GM18520 (cell line): ENCODE measurements around the gene EIF4G3.
"Not testable (repeated sequence)": the region's sequence is repeated elsewhere in the genome, so short reads cannot be mapped to it uniquely, and the experiment has no call there.

Experiments
- ATAC-seq: cut with Tn5 transposase; IDR thresholded peaks from one replicate; pipeline ENCODE4 v1.9.1; 2021; ENCODE audit not compliant: unreplicated experiment

Gene EIF4G3

GRCh38 chr1:21156019-21156418 is 20.7 kb downstream of the EIF4G3 start:
- no peak for ATAC-seq

GRCh38 chr1:21154717-21155116 is 22.0 kb downstream of the EIF4G3 start:
- no peak for ATAC-seq

GRCh38 chr1:21153388-21153787 is 23.3 kb downstream of the EIF4G3 start:
- no peak for ATAC-seq

- no peak for ATAC-seq
Measured at GRCh38 chr1:21152423-21153100, 24.1 kb downstream of the EIF4G3 start.

GRCh38 chr1:21149855-21150432 is 26.8 kb downstream of the EIF4G3 start:
- no peak for ATAC-seq

GRCh38 chr1:21149430-21149854 is 27.3 kb downstream of the EIF4G3 start:
- no peak for ATAC-seq

GRCh38 chr1:21143752-21144151 is 32.9 kb downstream of the EIF4G3 start:
- no peak for ATAC-seq

GRCh38 chr1:21143138-21143537 is 33.6 kb downstream of the EIF4G3 start:
- no peak for ATAC-seq

- ATAC-seq, result no peak
Measured at GRCh38 chr1:21141030-21141429, 35.7 kb downstream of the EIF4G3 start.

GRCh38 chr1:21139601-21140000 is 37.1 kb downstream of the EIF4G3 start:
- no peak for ATAC-seq

- not testable (repeated sequence) for ATAC-seq
Measured at GRCh38 chr1:21136344-21136743, 40.4 kb downstream of the EIF4G3 start.

- no peak for ATAC-seq
Measured at GRCh38 chr1:21131200-21131599, 45.5 kb downstream of the EIF4G3 start.

GRCh38 chr1:21129407-21129806 is 47.3 kb downstream of the EIF4G3 start:
- ATAC-seq, result no peak

- no peak for ATAC-seq
Measured at GRCh38 chr1:21126324-21126723, 50.4 kb downstream of the EIF4G3 start.

- no peak for ATAC-seq
Measured at GRCh38 chr1:21124846-21125245, 51.9 kb downstream of the EIF4G3 start.

- ATAC-seq, result no peak
Measured at GRCh38 chr1:21123287-21123948, 53.3 kb downstream of the EIF4G3 start.

GRCh38 chr1:21121764-21122471 is 54.8 kb downstream of the EIF4G3 start:
- no peak for ATAC-seq

GRCh38 chr1:21118167-21118566 is 58.5 kb downstream of the EIF4G3 start:
- ATAC-seq, result no peak

- no peak for ATAC-seq
Measured at GRCh38 chr1:21117597-21118001, 59.1 kb downstream of the EIF4G3 start.

GRCh38 chr1:21117159-21117558 is 59.5 kb downstream of the EIF4G3 start:
- no peak for ATAC-seq

GRCh38 chr1:21115098-21115760 is 61.5 kb downstream of the EIF4G3 start:
- ATAC-seq, result no peak
